Adrenal gland (tissue), 12 donors: ENCODE results near the gene AMHR2. TPM values are rescaled to one million over a fixed set of nuclear protein-coding genes. Genes with fewer than 3 reads are reported as not detected.
A peak's percentile ranks its signal among the peaks of the same experiment; 100 is the strongest.

Experiments
- DNase-seq, 7 donors: peaks; one replicate each; pipeline ENCODE4 v3.0.0-alpha.2; 2019 to 2020
- H3K27ac ChIP-seq, 5 donors: fragments of 200-600 bp; sonication (generic) in 4 of 5; 1 replicate in 3 of 5; 2 replicates in 2 of 5; pipeline versions ENCODE4 v1.5.1 to v1.8.0; 2016 to 2020; ENCODE audit warnings: mild to moderate bottlenecking in 1 of 5
- H3K27me3 ChIP-seq: fragments of 200-600 bp; 2 replicates; pipeline ENCODE4 v1.8.0; 2021
- H3K36me3 ChIP-seq, 2 donors: fragments of 200-600 bp; replicated peaks in 1 of 2; 1 replicate in 1 of 2; 2 replicates in 1 of 2; pipeline versions ENCODE4 v1.5.1 to v1.8.0; 2018 to 2022
- H3K4me1 ChIP-seq, 2 donors: fragments of 200-600 bp; replicated peaks in 1 of 2; 1 replicate in 1 of 2; 2 replicates in 1 of 2; pipeline versions ENCODE4 v1.5.1 to v1.8.0; 2018 to 2021
- H3K4me3 ChIP-seq, 4 donors: fragments of 200-600 bp; sonication (generic) in 3 of 4; one replicate each; pipeline ENCODE4 v1.5.1; 2016 to 2018
- H3K9me3 ChIP-seq, 3 donors: fragments of 200-600 bp; sonication (generic) in 1 of 3; replicated peaks in 1 of 3; 1 replicate in 2 of 3; 2 replicates in 1 of 3; pipeline versions ENCODE4 v1.5.1 to v1.8.0; 2016 to 2021
- POLR2A ChIP-seq, 2 donors: fragments of 450-650 bp; IDR thresholded peaks; one replicate each; pipeline ENCODE4 v1.6.1; 2017; ENCODE audit warnings: antibody characterized with exemption in 2 of 2, mild to moderate bottlenecking in 2 of 2, moderate library complexity in 1 of 2
- WGBS, 4 donors: extraction: QIAGEN DNeasy Blood & Tissue Kit in 2 of 4; methylation state at CpG; one replicate each; pipeline versions ENCODE4 v1.1.5 to v1.1.7; 2013 to 2017; 5-methylcytosine and 5-hydroxymethylcytosine counted together
- intact Hi-C, 2 donors: fragments of 100-400 bp; cut with DNase I; formaldehyde crosslinking; loops; one replicate each; pipeline versions ENCODE4 v1.14.1 to v1.15.0; 2022 to 2023
- polyA plus RNA-seq, 3 donors: library from polyadenylated mRNA; stranded (reverse); fragments of 200-250 nt in 2 of 3; fragments of 350-450 nt in 1 of 3; fragmentation: Illumina TruSeq in 1 of 3; extraction: RNeasy Lipid Tissue Mini Kit (QIAGEN cat#74804) in 1 of 3; gene quantifications; one replicate each; pipeline ENCODE4 v1.2.3, GENCODE V29; 2013 to 2014
- total RNA-seq, 9 donors: library from RNA; depleted of rRNA in 4 of 9; stranded (reverse); fragments of >200 nt in 4 of 9; fragments of 120-200 nt in 1 of 9; fragmentation: NEBNext Ultra II Directional in 1 of 9; extraction: Animal tissue kit (Norgen Biotek cat#: 25700) in 1 of 9; gene quantifications; one replicate each; pipeline versions ENCODE4 v1.1.0 to v1.2.4, GENCODE V29; 2013 to 2023
- TF ChIP-seq, protein P1 (sequence below), 6 experiments: fragments of 450-650 bp in 4 of 6; fragments of 200-600 bp in 2 of 6; sonication (generic) in 1 of 6; IDR thresholded peaks; 1 replicate in 5 of 6; 2 replicates in 1 of 6; pipeline versions ENCODE4 v1.5.1 to v1.8.0; 2016 to 2021; ENCODE audit warnings: antibody characterized with exemption in 6 of 6, mild to moderate bottlenecking in 2 of 6, moderate library complexity in 1 of 6
- donor health status: healthy with polysubstance abuse.
- donor health status: Bipolar disorder and iron deficiency.
- donor health status: DM: yes; HTN: yes; CAD: no.
- donor health status: DM: no; HTN: no; CAD: no.
- donor health status: DM: no; HTN: no; CAD: no.
- donor health status: DM: yes; HTN: yes; CAD: no.

Gene AMHR2
- total and polyA plus RNA-seq, 12 donors = 19.8 to 106 (median 68.3) TPM

- H3K4me1 ChIP-seq = peaks cover 14 to 67% of the 10 kb centered on the region in 2 donors
- TF ChIP-seq, protein P1, sequence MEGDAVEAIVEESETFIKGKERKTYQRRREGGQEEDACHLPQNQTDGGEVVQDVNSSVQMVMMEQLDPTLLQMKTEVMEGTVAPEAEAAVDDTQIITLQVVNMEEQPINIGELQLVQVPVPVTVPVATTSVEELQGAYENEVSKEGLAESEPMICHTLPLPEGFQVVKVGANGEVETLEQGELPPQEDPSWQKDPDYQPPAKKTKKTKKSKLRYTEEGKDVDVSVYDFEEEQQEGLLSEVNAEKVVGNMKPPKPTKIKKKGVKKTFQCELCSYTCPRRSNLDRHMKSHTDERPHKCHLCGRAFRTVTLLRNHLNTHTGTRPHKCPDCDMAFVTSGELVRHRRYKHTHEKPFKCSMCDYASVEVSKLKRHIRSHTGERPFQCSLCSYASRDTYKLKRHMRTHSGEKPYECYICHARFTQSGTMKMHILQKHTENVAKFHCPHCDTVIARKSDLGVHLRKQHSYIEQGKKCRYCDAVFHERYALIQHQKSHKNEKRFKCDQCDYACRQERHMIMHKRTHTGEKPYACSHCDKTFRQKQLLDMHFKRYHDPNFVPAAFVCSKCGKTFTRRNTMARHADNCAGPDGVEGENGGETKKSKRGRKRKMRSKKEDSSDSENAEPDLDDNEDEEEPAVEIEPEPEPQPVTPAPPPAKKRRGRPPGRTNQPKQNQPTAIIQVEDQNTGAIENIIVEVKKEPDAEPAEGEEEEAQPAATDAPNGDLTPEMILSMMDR (IDR thresholded peaks at IDR 0.05) = no peak
- TF ChIP-seq POLR2A (IDR thresholded peaks at IDR 0.05) = no peak
- H3K36me3 ChIP-seq = peaks cover 0 to 100% of the 10 kb centered on the region in 2 donors
- no peak overlapping the region for H3K4me3 ChIP-seq
- no peaks in the 10 kb centered on the region for H3K27me3 ChIP-seq
- intact Hi-C loops = no loop called here
- H3K27ac ChIP-seq = peak overlapping the region in 2 of 5 donors; percentile 31 to 49
- H3K9me3 ChIP-seq = no peaks in the 10 kb centered on the region
- WGBS, 4 donors = 61 to 66% (median 65%) methylated on average over 13 of the region's 13 CpGs
- DNase-seq = peak in 1 of 7 donors; percentile 21
Observed at GRCh38 chr12:53474819-53475218, 51.2 kb downstream of the AMHR2 start.

DNA sequence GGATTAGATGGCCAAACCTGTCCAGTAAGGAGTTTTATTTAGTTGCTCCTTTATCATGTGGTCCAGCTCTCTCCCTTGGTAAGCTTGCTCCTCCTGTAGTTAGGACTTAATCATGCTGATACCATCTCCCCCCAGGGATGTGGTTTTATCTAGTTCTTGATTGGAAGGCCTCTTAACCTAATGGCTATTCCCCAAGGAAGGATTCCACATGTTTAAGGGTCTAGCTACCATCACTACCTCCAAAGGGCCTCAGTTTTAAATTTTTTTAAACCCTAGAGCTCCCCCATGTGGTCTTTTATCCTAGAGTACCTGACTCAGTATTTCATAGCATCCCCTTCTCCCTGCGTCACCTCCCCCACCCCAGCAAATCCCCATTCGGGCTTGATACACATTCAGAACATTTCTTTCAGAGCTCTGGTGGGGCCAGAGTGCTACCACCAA lies 53.1 kb downstream of the AMHR2 start:
- TF ChIP-seq, protein P1 (IDR thresholded peaks at IDR 0.05) = peak in 1 of 6 experiments; percentile 23
- TF ChIP-seq POLR2A (IDR thresholded peaks at IDR 0.05) = no peak
- 48 to 66% (median 57%) methylated on average over 2 of the region's 2 CpGs for WGBS, 4 donors
- Histone ChIP-seq H3K9me3 (no peaks in the 10 kb centered on the region), H3K36me3 (peaks cover 0 to 100% of the 10 kb centered on the region in 2 donors), H3K4me3 (no peak overlapping the region), H3K27me3 (no peaks in the 10 kb centered on the region), H3K27ac (peak overlapping the region in 1 of 5 donors; percentile 44), H3K4me1 (peaks cover 14 to 83% of the 10 kb centered on the region in 2 donors)
- DNase-seq = peak in 1 of 7 donors; percentile 19
- intact Hi-C loops = no loop called here

GRCh38 chr12:53478865-53479264 lies 55.2 kb downstream of the AMHR2 start:
- H3K27me3 ChIP-seq = no peaks in the 10 kb centered on the region
- H3K9me3 ChIP-seq = no peaks in the 10 kb centered on the region
- H3K4me1 ChIP-seq = peaks cover under 1 to 63% of the 10 kb centered on the region in 2 donors
- H3K27ac ChIP-seq = peak overlapping the region in 3 of 5 donors; percentile 3 to 58 (median 41)
- H3K4me3 ChIP-seq = no peak overlapping the region
- DNase-seq = no peak
- WGBS, 4 donors = 29 to 47% (median 31%) methylated on average over 1 of the region's 1 CpG
- H3K36me3 ChIP-seq = peaks cover 0 to 98% of the 10 kb centered on the region in 2 donors
- intact Hi-C loops = no loop called here
- TF ChIP-seq, protein P1 (IDR thresholded peaks at IDR 0.05) = no peak
- TF ChIP-seq POLR2A (IDR thresholded peaks at IDR 0.05) = no peak

DNA sequence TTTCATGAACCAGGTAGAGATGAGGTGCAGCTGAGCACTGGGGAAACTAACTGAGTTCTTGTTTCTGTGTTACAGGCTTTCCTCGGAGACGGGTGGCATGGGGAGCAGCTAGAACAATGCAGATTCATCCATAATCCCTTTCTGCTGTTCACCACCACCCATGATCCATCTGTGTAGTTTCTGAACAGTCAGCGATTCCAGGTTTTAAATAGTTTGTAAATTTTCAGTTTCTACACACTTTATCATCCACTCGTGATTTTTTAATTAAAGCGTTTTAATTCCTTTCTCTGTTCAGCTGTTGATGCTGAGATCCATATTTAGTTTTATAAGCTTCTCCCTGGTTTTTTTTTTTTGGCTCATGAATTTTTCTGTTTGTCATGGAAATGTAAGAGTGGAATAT lies 55.7 kb downstream of the AMHR2 start:
- peak overlapping the region in 3 of 5 donors; percentile 3 to 58 (median 41) for H3K27ac ChIP-seq
- no peaks in the 10 kb centered on the region for H3K9me3 ChIP-seq
- no peaks in the 10 kb centered on the region for H3K27me3 ChIP-seq
- intact Hi-C loops = no loop called here
- H3K36me3 ChIP-seq = peaks cover 0 to 93% of the 10 kb centered on the region in 2 donors
- DNase-seq = no peak
- H3K4me3 ChIP-seq = no peak overlapping the region
- TF ChIP-seq, protein P1 (IDR thresholded peaks at IDR 0.05) = no peak
- no peak for TF ChIP-seq POLR2A (IDR thresholded peaks at IDR 0.05)
- WGBS, 4 donors = 69 to 84% (median 77%) methylated on average over 5 of the region's 5 CpGs
- peaks cover 0 to 58% of the 10 kb centered on the region in 2 donors for H3K4me1 ChIP-seq
